GM12878 (cell line): ENCODE measurements around the gene H2AZ1. TPM values are rescaled to one million over a fixed set of nuclear protein-coding genes. Genes with fewer than 3 reads are reported as not detected.

Source experiments
- ATAC-seq: fragments of 200-7000 bp; cut with Tn5 transposase; 3 replicates; pipeline ENCODE4 v1.9.1; 2020; ENCODE audit warnings: mild to moderate bottlenecking, moderate library complexity
- BruUV-seq: library from RNA; stranded (reverse); fragments of 400-500 nt; replicated peaks from 2 replicates; lab custom pipeline; 2021; lab: Mats Ljungman, UMichigan
- CTCF ChIA-PET: fragments of 300-600 bp; sonication (Branson Sonifier 250); formaldehyde crosslinking; extraction: SDS; loops from one replicate; lab custom pipeline; 2021; ENCODE audit warnings: inconsistent platforms; lab: Yijun Ruan, JAX
- POLR2A ChIA-PET: fragments of 350-600 bp; formaldehyde crosslinking; extraction: SDS; loops from one replicate; lab custom pipeline; 2021; ENCODE audit warnings: inconsistent platforms; lab: Charles Lee
- RAD21 ChIA-PET: fragments of 300-600 bp; sonication (Branson Sonifier 250); formaldehyde crosslinking; loops from one replicate; lab custom pipeline; 2023; ENCODE audit warnings: antibody characterized with exemption; ENCODE audit not compliant: unreplicated experiment; lab: Charles Lee
- SMC1A ChIA-PET: fragments of 300-600 bp; sonication (Branson Sonifier 250); formaldehyde crosslinking; loops from one replicate; lab custom pipeline; 2023; ENCODE audit not compliant: unreplicated experiment, uncharacterized antibody; lab: Charles Lee
- DNase-seq: peaks from one replicate; pipeline ENCODE4 v3.0.0-alpha.2; 2011; ENCODE audit warnings: low read depth, low spot score
- FAIRE-seq: peaks from 3 replicates; lab custom pipeline; 2011; peaks lifted over from hg19 to GRCh38; lab: Jason Lieb, UNC
- H2AFZ ChIP-seq: 2 replicates; pipeline ENCODE4 v1.6.0; 2011; ENCODE audit warnings: low read depth, low read length, control low read depth; ENCODE audit not compliant: control insufficient read depth
- H3K27ac ChIP-seq: 2 replicates; pipeline ENCODE4 v1.5.1; 2011; ENCODE audit warnings: control low read depth; ENCODE audit not compliant: control insufficient read depth, insufficient read depth
- H3K27me3 ChIP-seq, 2 experiments: replicated peaks in 1 of 2; 2 replicates each; pipeline versions ENCODE4 v1.6.0 to v1.6.1; 2011; ENCODE audit warnings: low read length in 1 of 2; ENCODE audit not compliant: control insufficient read depth in 2 of 2, insufficient read depth in 2 of 2
- H3K36me3 ChIP-seq, 2 experiments: 2 replicates each; pipeline ENCODE4 v1.5.1; 2011; ENCODE audit warnings: low read length in 1 of 2; ENCODE audit not compliant: control insufficient read depth in 2 of 2, insufficient read depth in 2 of 2
- H3K4me1 ChIP-seq: 2 replicates; pipeline ENCODE4 v1.6.1; 2011; ENCODE audit warnings: mild to moderate bottlenecking, low read length, moderate library complexity, mixed read lengths; ENCODE audit not compliant: control insufficient read depth, insufficient read depth
- H3K4me2 ChIP-seq: 2 replicates; pipeline ENCODE4 v1.6.0; 2011; ENCODE audit warnings: control low read depth; ENCODE audit not compliant: control insufficient read depth, insufficient read depth
- H3K4me3 ChIP-seq: fragments of 200-600 bp; sonication (generic); 2 replicates; pipeline ENCODE4 v1.5.1; 2016
- H3K79me2 ChIP-seq: 2 replicates; pipeline ENCODE4 v1.6.0; 2011; ENCODE audit warnings: low read length; ENCODE audit not compliant: control insufficient read depth, insufficient read depth
- H3K9ac ChIP-seq: 2 replicates; pipeline ENCODE4 v1.8.0; 2011; ENCODE audit warnings: low read length, control low read depth, mixed read lengths; ENCODE audit not compliant: control insufficient read depth, insufficient read depth
- H3K9me3 ChIP-seq: replicated peaks from 3 replicates; pipeline ENCODE4 v1.5.1; 2011; ENCODE audit warnings: mild to moderate bottlenecking, low read length; ENCODE audit not compliant: control insufficient read depth, insufficient read depth
- H4K20me1 ChIP-seq: 2 replicates; pipeline ENCODE4 v1.6.0; 2011; ENCODE audit not compliant: control insufficient read depth, insufficient read depth
- CBX5 ChIP-seq: sonication (generic); IDR thresholded peaks from 2 replicates; pipeline ENCODE4 v1.6.1; 2016; ENCODE audit warnings: low read depth, moderate library complexity, mild to moderate bottlenecking, inconsistent platforms
- CHD1 ChIP-seq: IDR thresholded peaks from 2 replicates; pipeline ENCODE4 v1.6.1; 2012; ENCODE audit warnings: low read depth, low read length, improper control_type of control experiment
- CHD2 ChIP-seq: IDR thresholded peaks from 2 replicates; pipeline ENCODE4 v1.6.1; 2011; ENCODE audit warnings: low read depth, low read length, improper control_type of control experiment, borderline replicate concordance
- DPF2 ChIP-seq: fragments of 450-650 bp; IDR thresholded peaks from 2 replicates; pipeline ENCODE4 v1.6.1; 2017; ENCODE audit warnings: mild to moderate bottlenecking
- ETV6 ChIP-seq, 2 experiments: fragments of 450-650 bp in 1 of 2; IDR thresholded peaks in 1 of 2; conservative IDR thresholded peaks in 1 of 2; 2 replicates each; pipeline ENCODE4 v1.6.1; 2014; ENCODE audit warnings: antibody characterized with exemption in 1 of 2, borderline replicate concordance in 1 of 2, low read depth in 1 of 2, mild to moderate bottlenecking in 1 of 2, moderate library complexity in 1 of 2
- IKZF2 ChIP-seq, 2 experiments: fragments of 450-650 bp; IDR thresholded peaks; 2 replicates each; pipeline ENCODE4 v1.6.1; 2017; ENCODE audit warnings: mild to moderate bottlenecking in 2 of 2, moderate library complexity in 2 of 2
- IRF4 ChIP-seq: IDR thresholded peaks from 2 replicates; pipeline ENCODE4 v1.6.1; 2011; ENCODE audit warnings: low read depth, low read length
- MEF2B ChIP-seq: fragments of 450-650 bp; IDR thresholded peaks from 2 replicates; pipeline ENCODE4 v1.6.1; 2018; ENCODE audit warnings: mild to moderate bottlenecking, moderate library complexity; ENCODE audit not compliant: partially characterized antibody, poor library complexity, severe bottlenecking
- PAX8 ChIP-seq: fragments of 450-650 bp; IDR thresholded peaks from 2 replicates; pipeline ENCODE4 v1.6.1; 2017; ENCODE audit warnings: mild to moderate bottlenecking, moderate library complexity
- POLR2A ChIP-seq: IDR thresholded peaks from 2 replicates; pipeline ENCODE4 v1.6.1; 2011; ENCODE audit warnings: low read depth, mild to moderate bottlenecking, low read length
- RCOR1 ChIP-seq: conservative IDR thresholded peaks from 2 replicates; pipeline ENCODE4 v1.6.1; 2012; ENCODE audit warnings: low read depth, low read length, improper control_type of control experiment
- TBL1XR1 ChIP-seq: IDR thresholded peaks from 2 replicates; pipeline ENCODE4 v1.6.1; 2012; ENCODE audit warnings: low read depth, low read length, improper control_type of control experiment
- TCF12 ChIP-seq: IDR thresholded peaks from 2 replicates; pipeline ENCODE4 v1.6.1; 2011; ENCODE audit warnings: low read depth, mild to moderate bottlenecking, low read length
- TCF3 ChIP-seq: IDR thresholded peaks from 2 replicates; pipeline ENCODE4 v1.6.1; 2012; ENCODE audit warnings: low read depth, mild to moderate bottlenecking, low read length, borderline replicate concordance; ENCODE audit not compliant: insufficient read depth
- TCF7 ChIP-seq: IDR thresholded peaks from 2 replicates; pipeline ENCODE4 v1.6.1; 2014; ENCODE audit warnings: antibody characterized with exemption, borderline replicate concordance
- WGBS: methylation state at CpG from one replicate; pipeline ENCODE4 v1.1.6; 2016; ENCODE audit warnings: low lambda C conversion rate; ENCODE audit not compliant: insufficient replicate concordance, insufficient coverage; ENCODE audit errors: missing lambda C conversion rate; 5-methylcytosine and 5-hydroxymethylcytosine counted together
- in situ Hi-C: fragments of 300-500 bp; cut with MboI; formaldehyde crosslinking; loops from 9 replicates; pipeline ENCODE4 v1.14.3; 2018; ENCODE audit warnings: mixed read lengths
- intact Hi-C: fragments of 100-400 bp; cut with micrococcal nuclease; formaldehyde crosslinking; loops from one replicate; pipeline ENCODE4 v1.14.2; 2022; ENCODE audit not compliant: unreplicated experiment
- polyA plus RNA-seq, 11 experiments: library from polyadenylated mRNA; depleted of rRNA in 4 of 11; unstranded in 6 of 11; stranded (reverse) in 5 of 11; fragments of >200 nt; fragmentation: Nextera tagmentation in 4 of 11; fragmentation: Illumina TruSeq in 1 of 11; extraction: Ambion mirVana in 4 of 11; extraction: Trizol in 1 of 11; gene quantifications; 1 replicate in 1 of 11; 2 replicates in 10 of 11; pipeline versions ENCODE4 v1.2.1 to v1.2.3, GENCODE V29; 2011 to 2016; ENCODE audit warnings: inconsistent platforms in 2 of 11, missing spikeins in 2 of 11, low read depth in 1 of 11
- total RNA-seq, 4 experiments: library from RNA; depleted of rRNA in 3 of 4; stranded (reverse); fragments of >200 nt in 3 of 4; fragmentation: Illumina TruSeq in 1 of 4; extraction: Trizol in 1 of 4; gene quantifications; 2 replicates each; pipeline versions ENCODE4 v1.2.1 to v1.2.3, GENCODE V29; 2013 to 2021
- TF ChIP-seq, protein P1 (sequence below): fragments of 450-650 bp; IDR thresholded peaks from 2 replicates; pipeline ENCODE4 v1.6.1; 2017; ENCODE audit warnings: low read depth, mild to moderate bottlenecking, moderate library complexity
- TF ChIP-seq, protein P2 (sequence below): fragments of 450-650 bp; conservative IDR thresholded peaks from 2 replicates; pipeline ENCODE4 v1.6.1; 2017; ENCODE audit warnings: mild to moderate bottlenecking, moderate library complexity
- TF ChIP-seq, protein P3 (sequence below): IDR thresholded peaks from 2 replicates; pipeline ENCODE4 v1.6.1; 2011; ENCODE audit warnings: borderline replicate concordance, low read depth, mild to moderate bottlenecking, moderate library complexity, low read length; ENCODE audit not compliant: insufficient read depth, poor library complexity, severe bottlenecking

H2AZ1 gene
- total and polyA plus RNA-seq, 10 of the 15 experiments (the other 5 are each of a cell fraction or from before 2014, with no cell fraction given), result 652 to 4,800 (median 898) TPM

- ChIA-PET RAD21 (interaction anchor here (0.7 to 6.2 kb wide), 12 partner anchors 10 to 382 kb away, joined by 3 to 95 read pairs (median 6); partner anchors contain the start of genes DAPP1, LAMTOR3 and TRMT10A), CTCF (interaction anchor here (0.9 to 5.0 kb wide), 6 partner anchors 23 to 150 kb away, joined by 3 to 106 read pairs (median 14); partner anchors contain the start of genes DAPP1 and LAMTOR3), POLR2A (interaction anchor here (0.7 to 3.9 kb wide), 7 partner anchors 19 to 950 kb away, joined by 3 to 27 read pairs (median 3); partner anchors contain the start of genes DAPP1, METAP1 and TRMT10A), SMC1A (interaction anchor here (0.9 to 4.6 kb wide), 9 partner anchors 19 to 137 kb away, joined by 3 to 42 read pairs (median 15); partner anchors contain the start of genes DAPP1 and LAMTOR3)
- Histone ChIP-seq H3K36me3 (peaks cover 0 to 7% of the 10 kb centered on the region in 2 experiments; a peak in 1 of 4 replicates), H4K20me1 (no peaks in the 10 kb centered on the region), H3K27me3 (no peaks in the 10 kb centered on the region), H2AFZ (peak overlapping the region; percentile 45), H3K9ac (peak overlapping the region; percentile 77), H3K79me2 (peaks cover 88% of the 10 kb centered on the region), H3K4me3 (peak overlapping the region; percentile 90), H3K9me3 (no peaks in the 10 kb centered on the region; the same call in 2 of the 3 replicates), H3K4me1 (peaks cover 12% of the 10 kb centered on the region; the same call in 1 of the 2 replicates), H3K4me2 (peak overlapping the region; percentile 80), H3K27ac (peak overlapping the region; percentile 73)
- WGBS, result 4% methylated on average over 21 of the region's 25 CpGs
- intact Hi-C loops, result loop anchor here (5.0 kb wide), 1 partner anchor 1019 kb away; the partner anchor contains the start of gene EIF4E
- ATAC-seq (peak; percentile 6), DNase-seq (no peak), FAIRE-seq (no peak)
- in situ Hi-C loops, result loop anchor here (5.0 to 25.0 kb wide), 3 partner anchors 124 to 859 kb away; partner anchors contain the start of genes ADH5 and TRMT10A
- TSS peak; percentile 9 for BruUV-seq
- TF ChIP-seq, protein P1, sequence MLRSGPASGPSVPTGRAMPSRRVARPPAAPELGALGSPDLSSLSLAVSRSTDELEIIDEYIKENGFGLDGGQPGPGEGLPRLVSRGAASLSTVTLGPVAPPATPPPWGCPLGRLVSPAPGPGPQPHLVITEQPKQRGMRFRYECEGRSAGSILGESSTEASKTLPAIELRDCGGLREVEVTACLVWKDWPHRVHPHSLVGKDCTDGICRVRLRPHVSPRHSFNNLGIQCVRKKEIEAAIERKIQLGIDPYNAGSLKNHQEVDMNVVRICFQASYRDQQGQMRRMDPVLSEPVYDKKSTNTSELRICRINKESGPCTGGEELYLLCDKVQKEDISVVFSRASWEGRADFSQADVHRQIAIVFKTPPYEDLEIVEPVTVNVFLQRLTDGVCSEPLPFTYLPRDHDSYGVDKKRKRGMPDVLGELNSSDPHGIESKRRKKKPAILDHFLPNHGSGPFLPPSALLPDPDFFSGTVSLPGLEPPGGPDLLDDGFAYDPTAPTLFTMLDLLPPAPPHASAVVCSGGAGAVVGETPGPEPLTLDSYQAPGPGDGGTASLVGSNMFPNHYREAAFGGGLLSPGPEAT, result no peak
- TF ChIP-seq IRF4, result no peak
- no peak for TF ChIP-seq TCF7
- no peak for TF ChIP-seq CBX5
- TF ChIP-seq POLR2A, result no peak
- TF ChIP-seq ETV6 (conservative IDR thresholded peaks at IDR 0.05 in 1 of 2, IDR thresholded peaks at IDR 0.05 in 1 of 2; ENCODE audit: borderline replicate concordance in 1 of 2, low read depth in 1 of 2), result no peak
- TF ChIP-seq CHD2, result no peak
- no peak for TF ChIP-seq TBL1XR1
- no peak for TF ChIP-seq RCOR1
- TF ChIP-seq, protein P2, sequence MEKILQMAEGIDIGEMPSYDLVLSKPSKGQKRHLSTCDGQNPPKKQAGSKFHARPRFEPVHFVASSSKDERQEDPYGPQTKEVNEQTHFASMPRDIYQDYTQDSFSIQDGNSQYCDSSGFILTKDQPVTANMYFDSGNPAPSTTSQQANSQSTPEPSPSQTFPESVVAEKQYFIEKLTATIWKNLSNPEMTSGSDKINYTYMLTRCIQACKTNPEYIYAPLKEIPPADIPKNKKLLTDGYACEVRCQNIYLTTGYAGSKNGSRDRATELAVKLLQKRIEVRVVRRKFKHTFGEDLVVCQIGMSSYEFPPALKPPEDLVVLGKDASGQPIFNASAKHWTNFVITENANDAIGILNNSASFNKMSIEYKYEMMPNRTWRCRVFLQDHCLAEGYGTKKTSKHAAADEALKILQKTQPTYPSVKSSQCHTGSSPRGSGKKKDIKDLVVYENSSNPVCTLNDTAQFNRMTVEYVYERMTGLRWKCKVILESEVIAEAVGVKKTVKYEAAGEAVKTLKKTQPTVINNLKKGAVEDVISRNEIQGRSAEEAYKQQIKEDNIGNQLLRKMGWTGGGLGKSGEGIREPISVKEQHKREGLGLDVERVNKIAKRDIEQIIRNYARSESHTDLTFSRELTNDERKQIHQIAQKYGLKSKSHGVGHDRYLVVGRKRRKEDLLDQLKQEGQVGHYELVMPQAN, result no peak; the same call in 1 of the 2 replicates
- TF ChIP-seq TCF12, result 0 out of 2 replicates have a peak, but pooled peaks have one; percentile 0
- TF ChIP-seq PAX8, result no peak
- no peak for TF ChIP-seq DPF2
- TF ChIP-seq, protein P3, sequence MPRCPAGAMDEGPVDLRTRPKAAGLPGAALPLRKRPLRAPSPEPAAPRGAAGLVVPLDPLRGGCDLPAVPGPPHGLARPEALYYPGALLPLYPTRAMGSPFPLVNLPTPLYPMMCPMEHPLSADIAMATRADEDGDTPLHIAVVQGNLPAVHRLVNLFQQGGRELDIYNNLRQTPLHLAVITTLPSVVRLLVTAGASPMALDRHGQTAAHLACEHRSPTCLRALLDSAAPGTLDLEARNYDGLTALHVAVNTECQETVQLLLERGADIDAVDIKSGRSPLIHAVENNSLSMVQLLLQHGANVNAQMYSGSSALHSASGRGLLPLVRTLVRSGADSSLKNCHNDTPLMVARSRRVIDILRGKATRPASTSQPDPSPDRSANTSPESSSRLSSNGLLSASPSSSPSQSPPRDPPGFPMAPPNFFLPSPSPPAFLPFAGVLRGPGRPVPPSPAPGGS, result no peak
- TF ChIP-seq CHD1, result 0 out of 2 replicates have a peak, but pooled peaks have one; percentile 40
- 0 out of 4 replicates have a peak, but pooled peaks of 1 of the 2 experiments have one; percentile 9 for TF ChIP-seq IKZF2 (IDR thresholded peaks at IDR 0.05)
- no peak for TF ChIP-seq TCF3
- peak; percentile 9 for TF ChIP-seq MEF2B
Measured at GRCh38 chr4:99945718-99946355, 4.2 kb downstream of the H2AZ1 start.
